HG03159 (cell line): ENCODE measurements around the gene MOGAT1.

Source experiments
- ATAC-seq: cut with Tn5 transposase; IDR thresholded peaks from one replicate; pipeline ENCODE4 v1.9.1; 2021; ENCODE audit warnings: mild to moderate bottlenecking, moderate library complexity; ENCODE audit not compliant: unreplicated experiment

Gene MOGAT1, protein sequence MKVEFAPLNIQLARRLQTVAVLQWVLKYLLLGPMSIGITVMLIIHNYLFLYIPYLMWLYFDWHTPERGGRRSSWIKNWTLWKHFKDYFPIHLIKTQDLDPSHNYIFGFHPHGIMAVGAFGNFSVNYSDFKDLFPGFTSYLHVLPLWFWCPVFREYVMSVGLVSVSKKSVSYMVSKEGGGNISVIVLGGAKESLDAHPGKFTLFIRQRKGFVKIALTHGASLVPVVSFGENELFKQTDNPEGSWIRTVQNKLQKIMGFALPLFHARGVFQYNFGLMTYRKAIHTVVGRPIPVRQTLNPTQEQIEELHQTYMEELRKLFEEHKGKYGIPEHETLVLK

GRCh38 chr2:222671259-222672067 is at the start of gene MOGAT1:
Gene MOGAT1, plus strand, starts transcription at chr2:222671658. Its CDS starts 128 bp downstream, at chr2:222671786.
- ATAC-seq: no peak

GRCh38 chr2:222621893-222622292 is 49.6 kb upstream of the MOGAT1 start:
- no peak for ATAC-seq

- ATAC-seq: no peak
Observed at GRCh38 chr2:222622910-222623309, 48.5 kb upstream of the MOGAT1 start.

DNA sequence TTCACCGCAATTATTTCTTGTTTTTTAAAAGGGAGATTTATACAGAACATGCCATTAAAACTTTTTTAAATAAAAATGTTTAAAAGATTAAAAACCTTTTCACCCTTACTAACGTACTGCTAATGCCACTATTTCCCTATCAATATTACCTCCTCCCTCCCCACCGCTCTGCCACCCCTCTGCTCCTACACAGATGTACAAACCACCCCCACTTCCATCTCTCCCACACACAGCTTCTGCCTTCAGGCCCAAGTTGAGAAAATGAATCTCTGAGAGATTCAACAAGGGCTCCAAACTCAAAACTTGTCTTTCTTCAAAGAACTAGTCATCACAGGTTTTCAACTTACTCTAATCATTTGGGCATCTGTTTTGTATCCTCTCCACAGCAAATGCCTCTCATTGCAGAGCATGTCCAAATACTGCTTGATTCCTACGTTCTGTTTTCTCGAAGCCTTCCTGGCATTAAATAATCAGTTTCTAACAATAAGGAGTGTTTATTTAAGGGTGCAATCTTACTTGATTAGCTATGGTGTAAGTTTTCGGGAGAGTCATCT is 47.6 kb upstream of the MOGAT1 start:
- no peak for ATAC-seq

DNA sequence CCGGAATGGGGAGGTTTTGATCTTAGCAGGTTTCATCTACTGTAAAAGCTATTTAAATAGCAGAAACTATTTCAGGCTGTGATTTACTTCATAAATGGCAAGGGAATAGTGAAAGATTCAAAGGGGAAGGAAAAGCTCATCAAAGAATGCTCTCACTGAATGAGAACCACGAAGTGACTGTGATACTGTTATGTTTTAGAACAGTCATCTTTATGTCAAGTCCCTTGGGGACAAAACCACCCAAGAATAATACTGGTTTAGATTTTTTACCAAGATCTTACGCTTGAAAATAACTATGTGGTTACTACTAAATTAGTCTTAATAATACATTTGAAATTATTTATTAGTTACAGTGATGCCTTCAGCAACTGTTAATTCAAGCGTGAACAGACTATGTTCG is 43.7 kb upstream of the MOGAT1 start:
- ATAC-seq: no peak

DNA sequence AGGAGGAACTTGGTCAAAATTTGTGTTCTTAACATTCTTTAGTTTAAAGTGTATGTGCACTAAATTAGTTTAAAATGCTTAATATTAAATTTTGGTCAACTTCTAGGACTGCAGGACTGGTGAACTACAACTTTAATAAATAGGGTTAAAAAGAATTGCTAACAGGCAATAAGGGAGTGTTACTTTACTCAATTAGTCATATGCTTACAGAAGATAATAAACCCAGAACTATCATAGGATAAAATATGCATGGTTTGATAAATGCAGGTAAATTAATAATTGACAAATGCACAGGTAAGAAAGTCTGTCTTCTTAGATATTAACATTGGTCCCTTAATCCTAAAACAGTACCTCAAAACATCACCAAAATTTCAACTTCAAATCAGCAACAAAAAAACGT is 36.2 kb upstream of the MOGAT1 start:
- no peak for ATAC-seq

- ATAC-seq: no peak
Observed at GRCh38 chr2:222637067-222637466, 34.4 kb upstream of the MOGAT1 start.

DNA sequence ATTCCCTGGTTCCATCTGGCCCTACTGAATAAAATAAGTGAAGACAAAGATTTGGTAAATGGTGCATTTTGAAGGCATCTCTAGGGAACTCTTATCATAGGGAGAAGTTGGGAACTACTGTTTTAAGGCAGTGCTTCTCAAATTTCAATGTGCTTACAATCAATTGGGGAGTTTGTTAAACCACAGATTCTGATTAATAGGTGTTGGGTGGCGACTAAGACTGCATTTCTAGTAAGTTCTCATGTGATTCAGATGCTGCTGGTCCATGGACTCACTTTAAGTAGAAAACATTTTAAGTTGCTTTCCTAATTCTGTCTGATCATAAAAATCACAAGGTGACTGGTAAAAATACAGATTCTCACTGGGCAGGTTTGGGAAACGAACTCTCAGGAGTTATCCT is 30.1 kb upstream of the MOGAT1 start:
- no peak for ATAC-seq

DNA sequence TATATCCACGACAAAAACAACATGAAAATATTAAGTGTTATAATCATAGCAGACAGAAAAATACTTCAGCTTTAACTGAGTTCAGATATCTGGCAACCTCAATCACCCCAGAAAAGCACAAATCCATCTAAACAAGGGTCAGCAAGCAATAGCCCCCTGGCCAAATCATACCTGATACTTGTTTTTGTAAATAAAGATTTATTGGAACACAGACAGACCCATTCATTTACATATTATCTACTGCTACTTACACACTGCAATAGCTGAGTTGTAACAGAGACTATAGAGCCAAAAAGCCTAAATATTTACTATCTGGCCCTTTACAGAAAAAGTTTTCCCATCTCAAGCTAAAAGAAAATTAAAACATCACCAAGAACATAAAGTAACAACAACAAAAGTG is 28.3 kb upstream of the MOGAT1 start:
- ATAC-seq: no peak

DNA sequence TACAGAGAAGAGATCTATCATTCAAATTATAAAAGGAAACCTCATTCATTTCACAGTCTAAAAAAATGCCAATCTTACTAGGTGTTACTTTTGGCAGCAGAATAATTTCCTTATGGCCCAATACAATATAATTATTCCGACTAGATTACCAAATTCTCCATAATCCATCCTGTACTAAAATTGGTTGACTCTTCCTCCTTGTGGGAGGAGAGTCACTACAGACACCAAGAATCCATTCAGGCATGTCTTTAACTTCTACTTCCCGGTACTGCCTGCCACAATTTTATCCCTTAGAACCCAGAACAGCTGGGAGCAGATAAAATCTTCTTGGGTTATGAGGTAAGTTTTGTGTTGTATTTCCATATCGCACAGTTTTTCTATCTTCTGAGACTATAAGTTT is 25.4 kb upstream of the MOGAT1 start:
- no peak for ATAC-seq

DNA sequence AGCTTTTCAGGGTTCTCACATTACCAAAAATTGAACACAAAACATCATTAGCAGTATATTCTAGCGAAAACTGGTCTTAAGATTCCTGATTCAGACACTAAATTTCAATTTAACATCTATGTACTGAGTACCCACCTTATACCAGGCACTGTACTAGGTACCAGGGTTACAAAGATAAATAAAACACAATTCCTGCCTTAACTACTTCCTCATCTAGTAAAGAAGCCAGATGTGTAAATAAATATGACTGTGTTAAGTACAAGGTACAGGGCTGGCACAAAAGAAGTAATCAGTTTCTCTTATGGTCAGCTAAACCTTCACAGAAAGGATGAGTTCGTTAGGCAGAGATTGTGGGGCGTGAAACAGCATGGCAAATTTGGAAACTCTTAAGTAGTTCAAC is 21.7 kb upstream of the MOGAT1 start:
- ATAC-seq: no peak

DNA sequence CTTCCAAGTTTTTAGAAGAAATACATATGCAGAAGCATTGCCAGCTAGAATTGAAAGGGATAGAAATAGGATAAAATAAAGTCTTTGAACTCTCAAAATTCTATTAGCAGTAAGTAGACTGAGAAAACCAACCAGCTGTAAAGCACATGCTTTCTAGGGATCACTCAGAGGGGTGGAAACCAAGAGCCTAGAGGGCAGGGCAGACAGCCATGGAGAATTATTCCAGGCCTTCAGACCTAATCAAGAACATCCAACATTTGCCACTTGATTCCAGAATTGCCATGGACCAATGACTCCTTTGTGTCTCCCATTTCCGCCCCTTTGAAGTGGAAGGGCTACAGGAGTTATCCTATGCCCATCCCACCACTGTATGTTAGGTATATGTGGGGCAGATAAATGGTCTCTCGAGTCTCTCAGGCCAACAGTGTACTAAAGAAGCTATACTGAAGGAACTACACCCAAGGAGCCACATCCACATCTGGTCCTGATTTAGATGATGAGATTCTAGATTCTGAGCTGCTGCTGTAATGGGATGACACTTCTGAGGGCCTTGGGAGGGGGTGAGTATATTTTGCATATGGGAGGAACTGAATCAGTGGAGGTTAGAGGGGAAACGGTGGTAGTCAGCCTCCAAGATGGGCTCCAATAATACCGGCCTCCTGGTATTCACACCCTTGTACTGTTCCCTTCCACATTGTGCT is 19.6 kb upstream of the MOGAT1 start:
- no peak for ATAC-seq

- ATAC-seq: no peak
Observed at GRCh38 chr2:222652491-222653255, 18.8 kb upstream of the MOGAT1 start.

- no peak for ATAC-seq
Observed at GRCh38 chr2:222653280-222653679, 18.2 kb upstream of the MOGAT1 start.

DNA sequence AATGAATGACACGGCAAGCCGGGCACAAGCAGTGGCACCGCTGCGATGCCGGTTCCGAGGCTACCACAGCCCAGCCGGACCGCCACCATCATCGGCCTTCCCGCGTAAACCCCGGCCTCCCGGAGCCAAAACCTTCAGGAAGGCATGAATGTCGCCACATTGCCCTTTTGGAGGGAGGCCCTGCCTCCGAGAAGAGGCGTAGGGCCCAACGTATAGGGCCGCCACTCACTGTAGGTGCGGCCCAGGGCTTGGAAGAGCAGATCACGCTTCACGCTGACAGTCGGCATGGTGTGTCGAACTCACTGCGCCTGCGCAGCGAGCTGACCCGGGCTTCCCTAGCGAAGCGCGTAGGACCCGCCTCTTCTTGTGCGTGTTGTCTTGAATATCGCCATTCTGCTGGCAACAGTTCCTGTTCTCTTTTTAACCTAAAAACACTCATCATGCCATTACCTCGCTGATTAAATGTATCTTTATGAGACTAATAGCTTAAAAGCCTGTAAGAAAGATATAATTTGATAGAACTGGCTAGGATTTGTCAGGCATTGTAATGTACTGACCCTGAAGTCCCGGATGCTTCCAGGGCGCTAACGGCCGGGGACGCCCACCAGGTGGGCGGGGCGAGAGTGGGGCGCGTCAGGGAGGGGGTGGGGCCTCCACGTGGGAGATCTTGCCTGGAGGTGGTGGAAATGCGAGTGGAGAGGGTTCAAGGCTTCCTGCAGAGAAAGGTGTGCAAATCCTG is 15.5 kb upstream of the MOGAT1 start, which contains the start of gene FARSB:
FARSB (minus strand) TSS at position 306 of the 739 bp plus-strand sequence; CDS start at position 287, 19 bp downstream.
- ATAC-seq: peak; percentile 91

DNA sequence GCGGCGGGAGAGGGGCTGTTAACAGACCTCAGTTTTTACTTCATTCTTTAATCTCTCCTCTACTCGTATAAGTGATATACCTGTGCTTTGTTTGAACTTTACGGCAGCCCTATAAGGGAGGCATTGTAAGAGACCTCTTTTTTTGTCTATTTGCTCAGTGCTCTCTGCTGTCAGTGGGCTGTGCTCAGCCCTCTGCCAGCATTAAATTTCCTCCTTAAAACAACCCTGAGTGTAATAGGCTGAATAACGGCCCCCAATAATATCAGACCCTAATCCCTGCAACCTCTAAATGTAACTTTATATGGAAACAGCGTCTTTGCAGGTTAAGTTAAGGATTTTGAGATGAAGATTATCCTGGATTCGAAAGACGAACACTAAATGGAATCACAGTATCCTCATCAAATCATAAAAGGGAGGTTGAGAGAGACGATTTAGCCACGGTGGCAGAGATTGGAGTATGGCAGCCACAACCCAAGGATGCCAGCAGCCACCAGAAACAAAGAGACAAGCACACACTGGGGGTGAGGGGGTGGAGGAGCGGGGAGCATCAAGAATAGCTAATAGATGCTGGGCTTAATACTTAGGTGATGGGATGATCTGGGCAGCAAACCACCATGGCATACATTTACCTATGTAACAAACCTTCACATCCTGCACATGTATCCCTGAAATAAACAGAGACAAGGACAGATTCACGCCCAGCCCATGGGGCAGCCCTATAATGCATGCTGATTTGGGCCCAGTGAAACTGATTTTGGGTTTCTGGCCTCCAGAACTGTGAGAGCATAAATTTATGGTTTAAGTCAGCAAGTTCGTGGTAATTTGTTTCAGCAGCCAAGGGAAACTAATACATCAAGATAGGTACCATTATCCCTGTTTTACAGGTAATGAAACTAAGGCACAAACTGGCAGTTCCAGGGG is 14.7 kb upstream of the MOGAT1 start:
- ATAC-seq: peak; percentile 27

GRCh38 chr2:222663479-222663878 is 8.0 kb upstream of the MOGAT1 start:
- no peak for ATAC-seq

- ATAC-seq: no peak
Observed at GRCh38 chr2:222668494-222669154, 2.8 kb upstream of the MOGAT1 start.
